GM19324 (cell line): ENCODE measurements around the gene LOC128125822.
"Not testable (repeated sequence)": the region's sequence is repeated elsewhere in the genome, so short reads cannot be mapped to it uniquely, and the experiment has no call there.

Experiments
- ATAC-seq: cut with Tn5 transposase; IDR thresholded peaks from one replicate; pipeline ENCODE4 v1.9.1; 2021; ENCODE audit warnings: mild to moderate bottlenecking, moderate library complexity; ENCODE audit not compliant: unreplicated experiment, low FRiP score

The LOC128125822 gene

DNA sequence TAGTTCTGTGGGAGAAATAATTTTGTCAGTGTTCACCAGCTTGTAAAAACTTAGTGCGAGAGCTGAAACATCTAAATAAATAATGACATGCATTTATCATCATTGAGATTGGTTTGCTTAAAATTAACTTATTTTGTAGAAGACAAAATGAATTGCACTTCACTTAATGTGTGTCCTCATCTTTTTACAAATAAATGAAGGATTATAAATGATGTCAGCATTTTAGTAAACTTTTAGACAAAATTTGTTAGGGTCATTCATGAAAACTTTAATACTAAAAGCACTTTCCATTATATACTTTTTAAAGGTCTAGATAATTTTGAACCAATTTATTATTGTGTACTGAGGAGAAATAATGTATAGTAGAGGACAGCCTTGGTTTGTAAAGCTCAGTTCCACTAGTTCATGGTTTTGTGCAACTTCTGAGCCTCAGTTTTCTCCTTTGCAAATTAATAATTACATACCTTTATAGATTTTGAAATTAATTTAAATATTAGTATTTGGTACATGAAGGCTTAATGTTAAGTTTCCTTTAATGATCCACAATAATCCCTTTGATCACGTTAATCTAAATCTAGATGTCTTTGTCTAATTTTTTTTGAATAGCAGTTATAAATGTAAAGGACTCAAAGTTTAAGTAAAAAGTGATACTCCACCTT is 9.2 kb downstream of the LOC128125822 start:
- ATAC-seq = no peak

- no peak for ATAC-seq
These were observed 10.4 kb downstream of the LOC128125822 start for GRCh38 chr6:63582579-63583231.

DNA sequence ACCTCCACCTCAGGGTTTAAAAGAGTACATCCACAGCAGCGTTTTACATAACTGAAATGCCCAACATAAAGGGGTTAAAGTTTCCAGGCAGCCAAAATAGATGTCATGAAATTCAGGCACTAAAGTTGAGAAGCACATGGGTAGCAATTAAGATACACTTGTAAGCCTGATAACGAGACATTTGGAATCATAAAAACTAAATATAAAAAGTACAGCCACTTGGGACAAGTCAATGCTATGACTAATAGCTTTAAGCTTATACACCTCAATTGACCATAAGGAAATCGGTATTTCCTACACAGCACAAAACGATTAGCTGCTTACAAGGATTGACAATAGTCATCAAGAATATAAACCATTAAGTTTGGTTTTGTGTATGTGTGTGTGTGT is 11.8 kb downstream of the LOC128125822 start:
- no peak for ATAC-seq

- no peak for ATAC-seq
These were observed 12.3 kb downstream of the LOC128125822 start for GRCh38 chr6:63584566-63584965.

- ATAC-seq = not testable (repeated sequence)
These were observed 13.4 kb downstream of the LOC128125822 start for GRCh38 chr6:63585652-63586051.

DNA sequence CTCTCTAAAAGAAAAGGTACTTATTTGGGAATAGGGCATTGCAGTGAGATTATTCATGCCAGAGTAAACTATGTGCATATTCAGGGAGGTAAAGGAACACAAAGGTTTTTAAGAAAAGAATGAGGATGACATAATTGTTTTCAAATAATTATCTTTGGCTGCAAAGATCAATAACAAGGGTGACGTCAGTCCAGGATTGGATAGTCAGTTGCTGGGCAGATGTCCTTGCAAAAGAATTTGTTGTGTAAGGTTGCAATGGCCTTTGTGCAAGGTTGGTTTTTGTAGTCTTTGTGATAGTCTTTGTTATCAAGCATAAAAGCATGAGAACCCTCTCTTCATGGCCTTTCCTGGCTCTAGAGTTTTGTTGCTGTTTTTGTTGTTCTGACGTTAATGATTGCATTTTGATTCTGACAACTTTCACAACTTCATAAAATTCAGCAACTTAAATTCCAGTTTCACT is 17.7 kb downstream of the LOC128125822 start:
- no peak for ATAC-seq

- ATAC-seq = no peak
These were observed 20.6 kb downstream of the LOC128125822 start for GRCh38 chr6:63592886-63593285.

DNA sequence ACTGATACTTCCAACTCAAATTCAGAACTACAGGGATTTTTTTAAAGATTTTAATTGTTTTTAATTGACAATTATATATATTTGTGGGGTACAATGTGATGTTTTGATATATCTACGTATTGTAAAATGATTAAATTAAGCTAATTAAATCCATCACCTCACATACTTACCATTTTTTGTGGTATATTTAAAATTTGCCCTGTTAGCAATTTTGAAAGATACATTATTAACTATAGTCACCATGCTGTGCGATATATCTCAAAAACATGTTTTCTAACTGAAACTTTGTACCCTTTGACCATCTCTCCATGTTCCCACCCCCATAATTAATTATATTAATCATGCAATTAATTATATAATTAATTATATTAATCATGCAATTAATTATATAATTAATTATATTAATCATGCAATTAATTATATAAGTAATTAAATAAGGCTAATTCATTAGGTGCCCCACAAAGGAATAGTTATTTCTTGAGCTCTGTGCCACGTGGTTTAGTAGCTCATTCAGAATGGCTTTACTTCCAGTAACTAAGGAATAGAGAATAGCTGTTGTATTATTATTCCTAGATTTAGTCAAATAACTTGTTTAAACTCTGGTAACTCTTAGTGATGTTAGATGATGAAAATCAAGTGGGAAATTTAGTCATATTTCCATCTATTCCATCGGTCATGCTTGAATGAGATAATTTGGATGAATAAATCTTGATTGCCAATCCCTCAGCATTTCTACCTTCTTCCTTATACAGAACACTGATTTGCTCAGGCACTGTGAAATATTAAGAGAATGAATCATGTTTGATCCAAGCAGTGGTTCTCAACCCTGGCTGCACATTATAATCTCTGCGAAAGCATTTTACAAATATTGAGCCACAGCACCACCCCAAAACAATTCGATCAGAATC is 25.1 kb downstream of the LOC128125822 start:
- ATAC-seq = no peak

GRCh38 chr6:63598049-63599036 is 26.1 kb downstream of the LOC128125822 start:
- ATAC-seq = peak; percentile 100

DNA sequence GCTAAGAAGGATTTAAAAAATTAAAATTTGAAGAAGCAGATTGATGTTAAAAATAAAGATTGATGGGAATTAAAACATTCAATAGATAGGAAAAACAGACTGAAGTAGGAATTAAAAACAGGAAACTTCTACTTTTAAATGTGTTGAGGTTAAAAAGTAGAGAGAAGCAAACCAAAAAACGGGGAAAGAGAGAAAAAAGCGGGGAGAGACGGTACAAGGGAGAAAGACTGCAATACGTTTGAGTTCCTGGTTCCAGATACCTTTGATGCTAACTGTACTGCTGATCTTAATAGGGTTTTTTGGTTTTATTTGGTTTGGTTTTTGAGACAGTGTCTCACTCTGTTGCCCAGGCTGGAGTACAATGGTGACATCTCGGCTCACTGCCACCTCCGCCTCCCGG is 27.0 kb downstream of the LOC128125822 start:
- ATAC-seq = no peak

DNA sequence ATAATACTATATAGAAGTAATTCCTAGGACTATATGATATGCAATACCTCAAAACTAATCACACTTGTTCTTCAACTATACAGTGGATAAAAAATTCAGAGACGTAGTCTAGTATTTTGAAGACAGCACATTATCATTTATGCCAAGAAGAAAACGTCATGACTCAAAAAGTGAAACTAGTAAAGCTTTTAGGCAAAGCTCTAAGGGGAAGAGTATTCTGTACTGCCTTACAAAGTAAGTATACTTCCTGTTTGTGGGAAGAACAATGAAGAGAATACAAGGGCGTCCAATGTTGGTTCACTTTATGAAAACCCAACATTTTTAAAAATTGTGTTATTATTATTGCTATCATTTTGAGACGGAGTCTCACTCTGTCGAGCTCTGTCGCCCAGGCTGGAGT is 27.9 kb downstream of the LOC128125822 start:
- ATAC-seq = no peak

- no peak for ATAC-seq
These were observed 37.0 kb downstream of the LOC128125822 start for GRCh38 chr6:63609231-63609630.

- ATAC-seq = no peak
These were observed 38.7 kb downstream of the LOC128125822 start for GRCh38 chr6:63610944-63611343.

- ATAC-seq = no peak
These were observed 39.3 kb downstream of the LOC128125822 start for GRCh38 chr6:63611560-63611959.

DNA sequence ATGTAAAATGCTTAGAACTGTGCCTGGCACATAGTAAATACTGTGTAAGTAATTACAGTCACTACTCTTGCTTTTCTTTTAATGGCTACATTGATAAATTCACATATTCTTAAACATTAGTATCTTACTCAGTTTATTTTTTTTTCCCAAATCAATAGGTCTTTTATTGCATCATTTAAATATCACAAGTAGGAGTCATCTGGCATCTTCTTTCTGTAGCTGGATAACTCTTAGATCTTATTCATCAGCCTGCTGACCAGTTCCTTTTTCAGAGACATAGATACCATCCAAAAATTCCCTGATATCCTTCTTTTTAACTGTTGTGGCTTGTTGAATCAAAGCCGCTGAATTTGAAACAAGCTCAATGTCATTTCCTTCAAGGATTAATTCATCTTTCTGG is 43.3 kb downstream of the LOC128125822 start:
- ATAC-seq = no peak
